Measurements from ENCODE around the gene KCTD5. TPM values are rescaled to one million over a fixed set of nuclear protein-coding genes. Genes with fewer than 3 reads are reported as not detected.

Gene KCTD5
- total and polyA plus RNA-seq, 4 donors, result 17.1 to 31.8 (median 24.7) TPM

- no peaks in the 10 kb centered on the region for H3K27me3 ChIP-seq (ENCODE audit: control insufficient read depth in 3 of 3, insufficient read depth in 3 of 3, low read length in 2 of 3)
- WGBS, 2 donors, result 0 to 1% methylated on average over 59 to 79 of the region's 82 CpGs
- H3K27ac ChIP-seq (ENCODE audit: low read depth in 1 of 2, low read length in 1 of 2), result peak overlapping the region; percentile 97 to 100
- H3K9ac ChIP-seq (ENCODE audit: insufficient read depth in 1 of 2, low read length in 2 of 2), result peak overlapping the region; percentile 72 to 76
- ATAC-seq (ENCODE audit: insufficient read depth, low FRiP score) (peak; percentile 70), DNase-seq (peak; percentile 90 to 95 (median 92))
- TF ChIP-seq, protein P1, sequence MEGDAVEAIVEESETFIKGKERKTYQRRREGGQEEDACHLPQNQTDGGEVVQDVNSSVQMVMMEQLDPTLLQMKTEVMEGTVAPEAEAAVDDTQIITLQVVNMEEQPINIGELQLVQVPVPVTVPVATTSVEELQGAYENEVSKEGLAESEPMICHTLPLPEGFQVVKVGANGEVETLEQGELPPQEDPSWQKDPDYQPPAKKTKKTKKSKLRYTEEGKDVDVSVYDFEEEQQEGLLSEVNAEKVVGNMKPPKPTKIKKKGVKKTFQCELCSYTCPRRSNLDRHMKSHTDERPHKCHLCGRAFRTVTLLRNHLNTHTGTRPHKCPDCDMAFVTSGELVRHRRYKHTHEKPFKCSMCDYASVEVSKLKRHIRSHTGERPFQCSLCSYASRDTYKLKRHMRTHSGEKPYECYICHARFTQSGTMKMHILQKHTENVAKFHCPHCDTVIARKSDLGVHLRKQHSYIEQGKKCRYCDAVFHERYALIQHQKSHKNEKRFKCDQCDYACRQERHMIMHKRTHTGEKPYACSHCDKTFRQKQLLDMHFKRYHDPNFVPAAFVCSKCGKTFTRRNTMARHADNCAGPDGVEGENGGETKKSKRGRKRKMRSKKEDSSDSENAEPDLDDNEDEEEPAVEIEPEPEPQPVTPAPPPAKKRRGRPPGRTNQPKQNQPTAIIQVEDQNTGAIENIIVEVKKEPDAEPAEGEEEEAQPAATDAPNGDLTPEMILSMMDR (IDR thresholded peaks at IDR 0.05; ENCODE audit: control extremely low read depth, extremely low read depth), result no peak
- H3K36me3 ChIP-seq (ENCODE audit: control insufficient read depth in 4 of 4, insufficient read depth in 4 of 4, low read length in 4 of 4), result peaks cover 8 to 13% (median 10%) of the 10 kb centered on the region in 4 donors
- H3K9me3 ChIP-seq (ENCODE audit: control insufficient read depth in 4 of 4, insufficient read depth in 3 of 4, low read length in 3 of 4), result peaks cover 0 to 2% (median 0%) of the 10 kb centered on the region in 4 donors
- peaks cover 11 to 24% (median 14%) of the 10 kb centered on the region in 5 donors for H3K4me1 ChIP-seq (ENCODE audit: control insufficient read depth in 5 of 5, insufficient read depth in 5 of 5, low read length in 5 of 5)
- peak overlapping the region; percentile 86 for H3K4me3 ChIP-seq
Observed at GRCh38 chr16:2752850-2753732, 70.8 kb downstream of the KCTD5 start.

DNA sequence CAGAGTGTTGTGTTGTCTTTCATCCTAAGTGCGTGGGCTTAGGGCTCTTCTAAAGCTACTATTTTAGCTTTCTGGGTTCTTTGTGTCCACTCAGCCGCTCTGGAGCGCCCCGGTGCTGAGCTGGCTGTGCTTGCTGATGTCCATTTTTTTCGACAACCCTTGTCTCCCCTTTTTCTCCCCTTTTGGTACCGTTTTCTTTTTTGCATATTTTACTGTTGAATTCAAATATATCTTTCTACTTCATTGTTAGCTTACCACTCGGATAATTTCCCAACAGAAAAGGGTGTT lies 71.4 kb downstream of the KCTD5 start:
- Histone ChIP-seq H3K9ac (ENCODE audit: insufficient read depth in 1 of 2, low read length in 2 of 2) (peak overlapping the region; percentile 72), H3K4me3 (peak overlapping the region; percentile 86), H3K36me3 (ENCODE audit: control insufficient read depth in 4 of 4, insufficient read depth in 4 of 4, low read length in 4 of 4) (peaks cover 14 to 19% (median 16%) of the 10 kb centered on the region in 4 donors), H3K27me3 (ENCODE audit: control insufficient read depth in 3 of 3, insufficient read depth in 3 of 3, low read length in 2 of 3) (no peaks in the 10 kb centered on the region), H3K9me3 (ENCODE audit: control insufficient read depth in 4 of 4, insufficient read depth in 3 of 4, low read length in 3 of 4) (peaks cover 0 to 2% (median 0%) of the 10 kb centered on the region in 4 donors), H3K4me1 (ENCODE audit: control insufficient read depth in 5 of 5, insufficient read depth in 5 of 5, low read length in 5 of 5) (peaks cover 11 to 24% (median 14%) of the 10 kb centered on the region in 5 donors), H3K27ac (ENCODE audit: low read depth in 1 of 2, low read length in 1 of 2) (peak overlapping the region in 1 of 2 donors; percentile 100)
- DNase-seq (no peak), ATAC-seq (ENCODE audit: insufficient read depth, low FRiP score) (no peak)
- TF ChIP-seq, protein P1 (IDR thresholded peaks at IDR 0.05; ENCODE audit: control extremely low read depth, extremely low read depth), result no peak
- 1 to 2% methylated on average over 7 of the region's 7 CpGs for WGBS, 2 donors

DNA sequence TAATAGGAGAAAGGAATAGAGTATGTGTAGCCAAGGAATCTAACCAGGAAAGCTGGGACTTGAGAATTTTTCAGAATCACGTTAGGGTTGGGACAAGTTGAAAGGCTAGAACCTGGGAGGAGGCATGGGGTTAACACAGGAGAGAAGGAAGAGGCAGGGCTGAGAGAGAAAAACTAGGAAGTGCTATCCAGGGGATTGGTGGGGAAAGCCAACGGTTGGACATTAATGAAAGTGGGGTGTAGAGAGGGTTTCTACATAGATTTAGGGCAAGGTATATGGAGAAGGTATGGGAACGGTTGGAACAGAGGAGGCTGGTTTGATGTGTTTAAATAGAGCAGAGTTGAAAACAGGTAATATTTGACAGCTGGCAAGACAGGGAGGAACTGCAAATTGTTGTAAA lies 72.8 kb downstream of the KCTD5 start:
- Histone ChIP-seq H3K4me3 (no peak overlapping the region), H3K9me3 (ENCODE audit: control insufficient read depth in 4 of 4, insufficient read depth in 3 of 4, low read length in 3 of 4) (peaks cover 0 to 2% (median 0%) of the 10 kb centered on the region in 4 donors), H3K27me3 (ENCODE audit: control insufficient read depth in 3 of 3, insufficient read depth in 3 of 3, low read length in 2 of 3) (no peaks in the 10 kb centered on the region), H3K4me1 (ENCODE audit: control insufficient read depth in 5 of 5, insufficient read depth in 5 of 5, low read length in 5 of 5) (peaks cover 11 to 24% (median 14%) of the 10 kb centered on the region in 5 donors), H3K27ac (ENCODE audit: low read depth in 1 of 2, low read length in 1 of 2) (no peak overlapping the region), H3K36me3 (ENCODE audit: control insufficient read depth in 4 of 4, insufficient read depth in 4 of 4, low read length in 4 of 4) (peaks cover 29 to 34% (median 30%) of the 10 kb centered on the region in 4 donors), H3K9ac (ENCODE audit: insufficient read depth in 1 of 2, low read length in 2 of 2) (peak overlapping the region in 1 of 2 donors; percentile 46)
- DNase-seq (no peak), ATAC-seq (ENCODE audit: insufficient read depth, low FRiP score) (no peak)
- 20 to 28% methylated on average over 3 of the region's 3 CpGs for WGBS, 2 donors
- TF ChIP-seq, protein P1 (IDR thresholded peaks at IDR 0.05; ENCODE audit: control extremely low read depth, extremely low read depth), result no peak

Measured in lung (tissue), 12 donors.